B cell (primary cell): ENCODE results near the gene USP22. TPM values are rescaled to one million over a fixed set of nuclear protein-coding genes. Genes with fewer than 3 reads are reported as not detected.

Experiments used
- ATAC-seq: fragments of 200-7000 bp; cut with Tn5 transposase; one replicate; pipeline ENCODE4 v1.10.0; 2021; ENCODE audit warnings: low read depth, mild to moderate bottlenecking, moderate number of reproducible peaks, moderate library complexity
- CTCF ChIA-PET: fragments of 350-600 bp; sonication (Branson Sonifier 250); formaldehyde crosslinking; loops from one replicate; lab custom pipeline; 2021; ENCODE audit warnings: antibody characterized with exemption, inconsistent platforms; lab: Charles Lee
- POLR2A ChIA-PET: fragments of 350-600 bp; sonication (Branson Sonifier 250); formaldehyde crosslinking; loops from one replicate; lab custom pipeline; 2021; ENCODE audit warnings: antibody characterized with exemption; lab: Charles Lee
- DNase-seq: peaks from one replicate; pipeline ENCODE4 v3.0.0; 2013
- H2AFZ ChIP-seq: 2 replicates; pipeline ENCODE4 v1.6.1; 2012; ENCODE audit warnings: mild to moderate bottlenecking, low read depth, low read length; ENCODE audit not compliant: insufficient read depth, poor library complexity, severe bottlenecking
- H3K27ac ChIP-seq, 2 donors: 1 replicate in 1 of 2; 2 replicates in 1 of 2; pipeline ENCODE4 v1.5.1; 2012 to 2013; ENCODE audit warnings: low read length in 2 of 2, mild to moderate bottlenecking in 2 of 2, moderate library complexity in 1 of 2
- H3K27me3 ChIP-seq, 4 experiments: fragments of 200-600 bp in 1 of 4; sonication (generic) in 1 of 4; replicated peaks in 1 of 4; 1 replicate in 2 of 4; 2 replicates in 2 of 4; pipeline versions ENCODE4 v1.6.1 to v1.7.0; 2013 to 2016; ENCODE audit warnings: low read length in 3 of 4, mild to moderate bottlenecking in 2 of 4, mixed read lengths in 1 of 4, moderate library complexity in 1 of 4; ENCODE audit not compliant: insufficient read depth in 4 of 4, control insufficient read depth in 3 of 4; ENCODE audit errors: control extremely low read depth in 1 of 4
- H3K36me3 ChIP-seq, 2 experiments: replicated peaks in 1 of 2; 1 replicate in 1 of 2; 2 replicates in 1 of 2; pipeline versions ENCODE4 v1.6.1 to v1.7.1; 2013; ENCODE audit warnings: low read length in 1 of 2; ENCODE audit not compliant: insufficient read depth in 2 of 2, control insufficient read depth in 1 of 2; ENCODE audit errors: control extremely low read depth in 1 of 2, extremely low read depth in 1 of 2
- H3K4me1 ChIP-seq, 2 donors: fragments of 200-600 bp in 1 of 2; sonication (generic) in 1 of 2; 1 replicate in 1 of 2; 2 replicates in 1 of 2; pipeline versions ENCODE4 v1.5.1 to v1.6.1; 2013 to 2017; ENCODE audit warnings: low read length in 2 of 2; ENCODE audit not compliant: control insufficient read depth in 2 of 2, insufficient read depth in 2 of 2
- H3K4me2 ChIP-seq: replicated peaks from 2 replicates; pipeline ENCODE3; 2012; ENCODE audit warnings: mild to moderate bottlenecking, low read depth, low read length; ENCODE audit not compliant: poor library complexity, severe bottlenecking
- H3K4me3 ChIP-seq, 5 experiments: fragments of 200-600 bp in 1 of 5; sonication (generic) in 1 of 5; 1 replicate in 3 of 5; 2 replicates in 2 of 5; pipeline versions ENCODE4 v1.5.1 to v1.7.0; 2011 to 2016; ENCODE audit warnings: low read length in 4 of 5, mild to moderate bottlenecking in 4 of 5, low read depth in 2 of 5, control low read depth in 1 of 5, moderate library complexity in 1 of 5; ENCODE audit not compliant: insufficient read depth in 1 of 5; ENCODE audit errors: control extremely low read depth in 1 of 5, extremely low read depth in 1 of 5
- H3K79me2 ChIP-seq: fragments of 200-600 bp; sonication (generic); one replicate; pipeline ENCODE4 v1.6.0; 2016; ENCODE audit warnings: low read length; ENCODE audit not compliant: control insufficient read depth, insufficient read depth
- H3K9ac ChIP-seq: fragments of 200-600 bp; sonication (generic); 2 replicates; pipeline ENCODE4 v1.6.1; 2017; ENCODE audit warnings: mild to moderate bottlenecking, low read length, moderate library complexity
- H3K9me3 ChIP-seq, 3 donors: one replicate each; pipeline versions ENCODE4 v1.6.1 to v1.7.1; 2013; ENCODE audit warnings: low read length in 2 of 3; ENCODE audit not compliant: control insufficient read depth in 2 of 3, insufficient read depth in 1 of 3; ENCODE audit errors: control extremely low read depth in 1 of 3
- H4K20me1 ChIP-seq: 2 replicates; pipeline ENCODE4 v1.6.0; 2012; ENCODE audit warnings: mild to moderate bottlenecking, low read length; ENCODE audit not compliant: insufficient read depth, control insufficient read depth, poor library complexity, severe bottlenecking
- H3K27ac Mint-ChIP-seq: one replicate; pipeline ENCODE4 v1.8.0; 2021; ENCODE audit warnings: mixed read lengths
- H3K27me3 Mint-ChIP-seq: one replicate; pipeline ENCODE4 v1.8.0; 2021; ENCODE audit warnings: mixed read lengths
- H3K4me1 Mint-ChIP-seq: one replicate; pipeline ENCODE4 v1.8.0; 2021; ENCODE audit warnings: mixed read lengths
- H3K4me3 Mint-ChIP-seq: one replicate; pipeline ENCODE4 v1.8.0; 2021; ENCODE audit warnings: mixed read lengths
- H3K9me3 Mint-ChIP-seq: one replicate; pipeline ENCODE4 v1.8.0; 2022; ENCODE audit warnings: mixed read lengths; ENCODE audit not compliant: insufficient read depth
- CTCF ChIP-seq: fragments of 200-600 bp; IDR thresholded peaks from one replicate; pipeline ENCODE4 v1.8.0; 2022; ENCODE audit warnings: antibody characterized with exemption, mild to moderate bottlenecking
- EZH2 ChIP-seq: IDR thresholded peaks from 2 replicates; pipeline ENCODE4 v1.6.1; 2012; ENCODE audit warnings: borderline replicate concordance, low read depth, mild to moderate bottlenecking, moderate library complexity, low read length; ENCODE audit not compliant: insufficient read depth, poor library complexity, severe bottlenecking
- WGBS: methylation state at CpG from one replicate; pipeline ENCODE4 v1.1.5; 2013; ENCODE audit warnings: missing lambda C conversion rate; ENCODE audit not compliant: insufficient coverage; 5-methylcytosine and 5-hydroxymethylcytosine counted together
- intact Hi-C: fragments of 100-400 bp; cut with micrococcal nuclease; formaldehyde crosslinking; loops from one replicate; pipeline ENCODE4 v1.10.0; 2022
- polyA plus RNA-seq: library from polyadenylated mRNA; depleted of rRNA; stranded (reverse); fragments of >200 nt; gene quantifications from 2 replicates; pipeline ENCODE4 v1.2.3, GENCODE V29; 2012
- total RNA-seq, 2 donors: library from RNA; stranded (reverse); fragments of 120-200 nt in 1 of 2; gene quantifications; 1 replicate in 1 of 2; 2 replicates in 1 of 2; pipeline versions ENCODE4 v1.2.3 to v1.2.4, GENCODE V29; 2013 to 2022

USP22 gene
- total and polyA plus RNA-seq, 2 donors (not counting 1 experiment from before 2014, with no cell fraction given) = 74.3 to 167 TPM

- no peak for TF ChIP-seq EZH2
- TF ChIP-seq CTCF = no peak
- ChIA-PET CTCF (interaction anchor here (0.9 to 1.9 kb wide), 6 partner anchors 20 to 489 kb away, joined by 3 to 4 read pairs (median 4); no protein-coding TSS in a partner anchor), POLR2A (no interaction called here)
- Histone ChIP-seq H4K20me1 (peaks cover 97% of the 10 kb centered on the region), H3K27me3 (no peaks in the 10 kb centered on the region), H3K36me3 (peaks cover 30 to 84% of the 10 kb centered on the region in 2 experiments), H3K79me2 (peaks cover 99% of the 10 kb centered on the region), H3K9me3 (no peaks in the 10 kb centered on the region), H3K4me2 (no peak overlapping the region), H3K27ac (peak overlapping the region in 1 of 2 donors; percentile 31), H3K4me1 (peaks cover 10 to 21% of the 10 kb centered on the region in 2 donors), H2AFZ (no peak overlapping the region), H3K4me3 (no peak overlapping the region), H3K9ac (no peak overlapping the region)
- WGBS = 79% methylated on average over 5 of the region's 8 CpGs
- H3K4me3 Mint-ChIP-seq = no peak overlapping the region
- no peak for ATAC-seq
- peaks cover 53% of the 10 kb centered on the region for H3K4me1 Mint-ChIP-seq
- no peaks in the 10 kb centered on the region for H3K27me3 Mint-ChIP-seq
- DNase-seq = no peak
- H3K9me3 Mint-ChIP-seq = no peaks in the 10 kb centered on the region
- intact Hi-C loops = no loop called here
- no peak overlapping the region for H3K27ac Mint-ChIP-seq
These were observed 18.8 kb downstream of the USP22 start for GRCh38 chr17:21024024-21024423.

- Histone ChIP-seq H3K4me3 (no peak overlapping the region), H3K4me1 (peaks cover 10 to 21% of the 10 kb centered on the region in 2 donors), H4K20me1 (peaks cover 97% of the 10 kb centered on the region), H3K9me3 (no peaks in the 10 kb centered on the region), H3K27me3 (no peaks in the 10 kb centered on the region), H3K9ac (no peak overlapping the region), H2AFZ (no peak overlapping the region), H3K27ac (no peak overlapping the region), H3K36me3 (peaks cover 29 to 89% of the 10 kb centered on the region in 2 experiments), H3K4me2 (no peak overlapping the region), H3K79me2 (peaks cover 99% of the 10 kb centered on the region)
- H3K27ac Mint-ChIP-seq = peak overlapping the region; percentile 57
- H3K27me3 Mint-ChIP-seq = no peaks in the 10 kb centered on the region
- CTCF ChIA-PET = interaction anchor here (0.9 to 2.7 kb wide), 13 partner anchors 10 to 491 kb away, joined by 3 to 22 read pairs (median 5); partner anchors contain the start of genes NATD1 and USP22
- POLR2A ChIA-PET = no interaction called here
- DNase-seq (no peak), ATAC-seq (no peak)
- 91% methylated on average over 4 of the region's 7 CpGs for WGBS
- no peak overlapping the region for H3K4me3 Mint-ChIP-seq
- H3K4me1 Mint-ChIP-seq = peaks cover 40% of the 10 kb centered on the region
- TF ChIP-seq CTCF (no peak), EZH2 (no peak)
- intact Hi-C loops = no loop called here
- no peaks in the 10 kb centered on the region for H3K9me3 Mint-ChIP-seq
These were observed 21.5 kb downstream of the USP22 start for GRCh38 chr17:21021208-21021803.
